ENCODE results near the gene PARVA.

DNA sequence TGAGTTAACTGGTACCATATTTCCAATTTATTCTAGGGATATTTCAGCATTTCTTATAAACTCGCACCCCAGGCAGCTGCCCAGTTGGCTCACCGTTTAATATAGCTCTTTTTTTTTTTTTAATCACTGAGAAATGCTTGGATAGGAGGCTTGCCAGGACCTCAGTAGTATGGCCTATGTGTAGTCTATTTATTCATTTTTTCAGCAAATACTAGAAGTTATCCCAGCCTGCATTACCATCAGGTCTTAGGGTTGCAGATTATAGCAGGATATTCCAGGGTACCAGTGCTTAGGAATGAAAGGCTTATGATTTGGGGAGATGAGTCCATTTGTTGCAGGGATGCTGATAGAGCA, 26.6 kb downstream of the PARVA start:
- no peak for TF ChIP-seq CTCF (IDR thresholded peaks at IDR 0.05)
- TF ChIP-seq POLR2A (IDR thresholded peaks at IDR 0.05): no peak
- TF ChIP-seq EP300 (IDR thresholded peaks at IDR 0.05): no peak
